ENCODE measurements around the gene VCPKMT. TPM values are rescaled to one million over a fixed set of nuclear protein-coding genes. Genes with fewer than 3 reads are reported as not detected.
"Not testable (repeated sequence)": the region's sequence is repeated elsewhere in the genome, so short reads cannot be mapped to it uniquely, and the experiment has no call there.

The VCPKMT gene
- total and polyA plus RNA-seq, 4 experiments from 2014 or later, result 13.0 to 20.1 (median 15.2) TPM

GRCh38 chr14:50083467-50084337, 32.7 kb downstream of the VCPKMT start:
- Histone ChIP-seq H3K9me3 (ENCODE audit: control insufficient read depth in 1 of 2, low read length in 2 of 2) (no peaks in the 10 kb centered on the region), H3K4me3 (ENCODE audit: low read length in 2 of 2) (peak overlapping the region in 1 of 2 donors; percentile 38), H3K27me3 (ENCODE audit: insufficient read depth, low read length) (no peaks in the 10 kb centered on the region), H3K27ac (ENCODE audit: low read depth, low read length) (peak overlapping the region; percentile 99), H3K4me1 (ENCODE audit: insufficient read depth, low read length) (peaks cover 82% of the 10 kb centered on the region), H3K36me3 (ENCODE audit: insufficient read depth, low read length) (no peaks in the 10 kb centered on the region)
- POLR2A ChIA-PET (ENCODE audit: partially characterized antibody), result interaction anchor here (2.0 to 8.0 kb wide), 21 partner anchors 12 to 316 kb away, joined by 5 to 193 read pairs (median 22); partner anchors contain the start of genes ARF6, KLHDC2 and NEMF
- CTCF ChIA-PET (ENCODE audit: partially characterized antibody), result interaction anchor here (1.6 to 3.8 kb wide), 8 partner anchors 8 to 231 kb away, joined by 7 to 58 read pairs (median 16); partner anchors contain the start of gene NEMF
- Mint-ChIP-seq H3K36me3 (peaks cover 0 to 2% of the 10 kb centered on the region in 2 donors), H3K4me3 (peak overlapping the region; percentile 31 to 88 (median 66)), H3K27ac (peak overlapping the region; percentile 83 to 99 (median 95)), H3K9me3 (no peaks in the 10 kb centered on the region), H3K4me1 (peaks cover 53 to 83% (median 68%) of the 10 kb centered on the region in 4 donors), H3K27me3 (no peaks in the 10 kb centered on the region)
- DNase-seq, result peak in 2 of 5 donors; percentile 31 to 76
- intact Hi-C loops (cut with micrococcal nuclease), result loop anchor here (1.0 to 2.0 kb wide), 5 partner anchors 13 to 221 kb away; no protein-coding TSS in a partner anchor

- H3K27me3 Mint-ChIP-seq, result no peaks in the 10 kb centered on the region
- intact Hi-C loops (cut with micrococcal nuclease), result loop anchor here (1.0 to 2.0 kb wide), 5 partner anchors 13 to 220 kb away; no protein-coding TSS in a partner anchor
- no peaks in the 10 kb centered on the region for H3K9me3 Mint-ChIP-seq
- Histone ChIP-seq H3K9me3 (ENCODE audit: control insufficient read depth in 1 of 2, low read length in 2 of 2) (no peaks in the 10 kb centered on the region), H3K36me3 (ENCODE audit: insufficient read depth, low read length) (no peaks in the 10 kb centered on the region), H3K27me3 (ENCODE audit: insufficient read depth, low read length) (no peaks in the 10 kb centered on the region), H3K4me1 (ENCODE audit: insufficient read depth, low read length) (peaks cover 75% of the 10 kb centered on the region), H3K27ac (ENCODE audit: low read depth, low read length) (peak overlapping the region; percentile 99), H3K4me3 (ENCODE audit: low read length in 2 of 2) (peak overlapping the region; percentile 27 to 38)
- H3K27ac Mint-ChIP-seq, result peak overlapping the region; percentile 83 to 99 (median 95)
- peaks cover 0 to 1% of the 10 kb centered on the region in 2 donors for H3K36me3 Mint-ChIP-seq
- H3K4me3 Mint-ChIP-seq, result peak overlapping the region; percentile 31 to 88 (median 62)
- H3K4me1 Mint-ChIP-seq, result peaks cover 51 to 79% (median 63%) of the 10 kb centered on the region in 4 donors
- CTCF ChIA-PET (ENCODE audit: partially characterized antibody), result interaction anchor here (0.7 to 3.8 kb wide), 15 partner anchors 9 to 449 kb away, joined by 3 to 58 read pairs (median 7); partner anchors contain the start of gene NEMF
- POLR2A ChIA-PET (ENCODE audit: partially characterized antibody), result interaction anchor here (0.6 to 3.9 kb wide), 30 partner anchors 9 to 463 kb away, joined by 3 to 193 read pairs (median 12); partner anchors contain the start of genes ARF6, KLHDC2, NEMF and RPL36AL
- DNase-seq, result peak; percentile 84 to 95 (median 87)
Observed at GRCh38 chr14:50082784-50083466, 33.4 kb downstream of the VCPKMT start.

DNA sequence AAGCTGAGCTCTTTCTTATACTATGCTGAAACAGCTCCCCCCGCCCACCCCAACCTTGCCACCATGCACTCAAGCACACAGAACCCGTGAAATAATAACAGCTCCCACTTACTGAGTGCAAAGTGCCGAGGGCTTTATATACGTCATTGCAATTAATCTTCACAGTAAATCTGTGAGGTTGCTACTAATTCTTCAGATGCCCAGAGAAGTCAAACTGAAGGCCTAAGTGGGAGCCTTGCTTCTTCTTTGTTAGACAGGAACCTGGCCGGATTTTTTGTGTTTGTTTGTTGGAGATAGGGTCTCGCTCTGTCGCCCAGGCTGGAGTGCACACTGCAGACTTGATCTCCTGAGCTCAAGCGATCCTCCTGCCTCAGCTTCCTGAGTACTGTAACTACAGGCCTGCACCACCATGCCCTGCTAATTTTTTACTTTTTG, 34.0 kb downstream of the VCPKMT start:
- no peaks in the 10 kb centered on the region for H3K27me3 Mint-ChIP-seq
- Histone ChIP-seq H3K9me3 (ENCODE audit: control insufficient read depth in 1 of 2, low read length in 2 of 2) (no peaks in the 10 kb centered on the region), H3K4me1 (ENCODE audit: insufficient read depth, low read length) (peaks cover 69% of the 10 kb centered on the region), H3K27me3 (ENCODE audit: insufficient read depth, low read length) (no peaks in the 10 kb centered on the region), H3K4me3 (ENCODE audit: low read length in 2 of 2) (peak overlapping the region; percentile 27 to 38), H3K27ac (ENCODE audit: low read depth, low read length) (peak overlapping the region; percentile 99), H3K36me3 (ENCODE audit: insufficient read depth, low read length) (no peaks in the 10 kb centered on the region)
- ChIA-PET POLR2A (ENCODE audit: partially characterized antibody) (interaction anchor here (0.6 to 3.9 kb wide), 31 partner anchors 9 to 462 kb away, joined by 3 to 193 read pairs (median 12); partner anchors contain the start of genes ARF6, KLHDC2, NEMF and RPL36AL), CTCF (ENCODE audit: partially characterized antibody) (interaction anchor here (0.7 to 3.8 kb wide), 18 partner anchors 9 to 448 kb away, joined by 3 to 58 read pairs (median 6); partner anchors contain the start of gene NEMF)
- DNase-seq, result peak; percentile 75 to 90 (median 76)
- no peaks in the 10 kb centered on the region for H3K9me3 Mint-ChIP-seq
- peaks cover 0 to 1% of the 10 kb centered on the region in 2 donors for H3K36me3 Mint-ChIP-seq
- peak overlapping the region; percentile 83 to 99 (median 95) for H3K27ac Mint-ChIP-seq
- peak overlapping the region; percentile 31 to 88 (median 62) for H3K4me3 Mint-ChIP-seq
- H3K4me1 Mint-ChIP-seq, result peaks cover 48 to 73% (median 58%) of the 10 kb centered on the region in 4 donors
- intact Hi-C loops (cut with micrococcal nuclease), result loop anchor here (2.0 kb wide), 2 partner anchors 38 to 220 kb away; no protein-coding TSS in a partner anchor

- H3K36me3 Mint-ChIP-seq; H3K27me3 Mint-ChIP-seq; H3K9me3 ChIP-seq (ENCODE audit: control insufficient read depth in 1 of 2, low read length in 2 of 2); H3K36me3 ChIP-seq (ENCODE audit: insufficient read depth, low read length); H3K4me3 ChIP-seq (ENCODE audit: low read length in 2 of 2); POLR2A ChIA-PET (ENCODE audit: partially characterized antibody); H3K27ac ChIP-seq (ENCODE audit: low read depth, low read length); CTCF ChIA-PET (ENCODE audit: partially characterized antibody); H3K4me3 Mint-ChIP-seq; H3K9me3 Mint-ChIP-seq; H3K27me3 ChIP-seq (ENCODE audit: insufficient read depth, low read length); intact Hi-C loops (cut with micrococcal nuclease); DNase-seq: not testable (repeated sequence)
- H3K4me1 ChIP-seq (ENCODE audit: insufficient read depth, low read length), result peaks cover 36% of the 10 kb centered on the region
- Mint-ChIP-seq H3K27ac (peak overlapping the region in 4 of 7 donors; percentile 13 to 89 (median 53)), H3K4me1 (peaks cover 27 to 60% (median 38%) of the 10 kb centered on the region in 4 donors)
Observed at GRCh38 chr14:50079103-50079502, 37.3 kb downstream of the VCPKMT start.

DNA sequence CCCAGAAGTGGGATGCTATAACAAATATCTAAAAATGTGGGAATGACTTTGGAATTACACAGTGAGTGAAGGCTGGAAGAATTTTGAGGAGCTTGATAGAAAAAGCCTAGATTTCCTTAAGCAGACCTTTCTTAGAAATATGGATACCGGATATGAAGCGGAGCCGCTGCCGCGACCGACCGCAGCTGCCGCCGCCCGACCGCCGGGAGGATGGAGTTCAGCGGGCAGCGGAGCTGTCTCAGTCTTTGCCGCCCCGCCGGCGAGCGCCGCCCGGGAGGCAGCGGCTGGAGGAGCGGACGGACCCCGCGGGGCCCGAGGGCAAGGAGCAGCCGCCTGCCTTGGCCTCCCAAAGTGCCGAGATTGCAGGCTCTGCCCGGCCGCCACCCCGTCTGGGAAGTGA, 42.7 kb downstream of the VCPKMT start:
- DNase-seq; H3K27me3 Mint-ChIP-seq; CTCF ChIA-PET (ENCODE audit: partially characterized antibody); H3K9me3 Mint-ChIP-seq; H3K4me3 Mint-ChIP-seq; intact Hi-C loops (cut with micrococcal nuclease); H3K9me3 ChIP-seq (ENCODE audit: control insufficient read depth in 1 of 2, low read length in 2 of 2); H3K4me1 ChIP-seq (ENCODE audit: insufficient read depth, low read length); H3K4me3 ChIP-seq (ENCODE audit: low read length in 2 of 2); H3K27me3 ChIP-seq (ENCODE audit: insufficient read depth, low read length); H3K36me3 ChIP-seq (ENCODE audit: insufficient read depth, low read length); H3K27ac ChIP-seq (ENCODE audit: low read depth, low read length): not testable (repeated sequence)
- POLR2A ChIA-PET (ENCODE audit: partially characterized antibody), result interaction anchor here (2.6 kb wide), 1 partner anchor 211 kb away, joined by 6 read pairs; no protein-coding TSS in a partner anchor
- H3K4me1 Mint-ChIP-seq, result peaks cover 7 to 36% (median 12%) of the 10 kb centered on the region in 4 donors
- peak overlapping the region in 1 of 7 donors; percentile 32 for H3K27ac Mint-ChIP-seq
- peaks cover 2 to 12% of the 10 kb centered on the region in 2 donors for H3K36me3 Mint-ChIP-seq

- Mint-ChIP-seq H3K9me3 (no peaks in the 10 kb centered on the region), H3K36me3 (peaks cover 2 to 12% of the 10 kb centered on the region in 2 donors), H3K4me3 (no peak overlapping the region), H3K27ac (peak overlapping the region in 2 of 7 donors; percentile 42 to 60), H3K27me3 (no peaks in the 10 kb centered on the region), H3K4me1 (peaks cover 6 to 39% (median 14%) of the 10 kb centered on the region in 4 donors)
- intact Hi-C loops (cut with micrococcal nuclease), result no loop called here
- Histone ChIP-seq H3K4me3 (ENCODE audit: low read length in 2 of 2) (no peak overlapping the region), H3K27ac (ENCODE audit: low read depth, low read length) (no peak overlapping the region), H3K4me1 (ENCODE audit: insufficient read depth, low read length) (no peaks in the 10 kb centered on the region), H3K9me3 (ENCODE audit: control insufficient read depth in 1 of 2, low read length in 2 of 2) (no peaks in the 10 kb centered on the region), H3K36me3 (ENCODE audit: insufficient read depth, low read length) (no peaks in the 10 kb centered on the region), H3K27me3 (ENCODE audit: insufficient read depth, low read length) (no peaks in the 10 kb centered on the region)
- POLR2A ChIA-PET (ENCODE audit: partially characterized antibody), result interaction anchor here (1.1 to 2.6 kb wide), 3 partner anchors 9 to 210 kb away, joined by 4 to 6 read pairs (median 4); no protein-coding TSS in a partner anchor
- CTCF ChIA-PET (ENCODE audit: partially characterized antibody), result interaction anchor here (1.3 kb wide), 2 partner anchors 10 to 193 kb away, joined by 3 to 5 read pairs; no protein-coding TSS in a partner anchor
- no peak for DNase-seq
Observed at GRCh38 chr14:50072395-50072794, 44.0 kb downstream of the VCPKMT start.

Data from CD4-positive, alpha-beta memory T cell (primary cell).